HG02943 (cell line): ENCODE results near the gene PIK3R5.

Experiments used
- ATAC-seq: cut with Tn5 transposase; IDR thresholded peaks from one replicate; pipeline ENCODE4 v1.9.1; 2021; ENCODE audit warnings: mild to moderate bottlenecking, low read depth, moderate library complexity; ENCODE audit not compliant: unreplicated experiment

The PIK3R5 gene

GRCh38 chr17:8900626-8901585 lies 64.6 kb downstream of the PIK3R5 start:
- ATAC-seq = no peak

- no peak for ATAC-seq
Measured at GRCh38 chr17:8900207-8900606, 65.3 kb downstream of the PIK3R5 start.

GRCh38 chr17:8898636-8899035 lies 66.9 kb downstream of the PIK3R5 start:
- no peak for ATAC-seq

GRCh38 chr17:8898126-8898525 lies 67.4 kb downstream of the PIK3R5 start:
- ATAC-seq = no peak

GRCh38 chr17:8896641-8897635 lies 68.6 kb downstream of the PIK3R5 start:
- ATAC-seq = no peak

GRCh38 chr17:8896087-8896486 lies 69.4 kb downstream of the PIK3R5 start:
- ATAC-seq = no peak

GRCh38 chr17:8894673-8895578 lies 70.6 kb downstream of the PIK3R5 start:
- ATAC-seq = no peak

- ATAC-seq = no peak
Measured at GRCh38 chr17:8894202-8894671, 71.3 kb downstream of the PIK3R5 start.

- no peak for ATAC-seq
Measured at GRCh38 chr17:8893621-8894201, 71.8 kb downstream of the PIK3R5 start.

- no peak for ATAC-seq
Measured at GRCh38 chr17:8893059-8893458, 72.4 kb downstream of the PIK3R5 start.

GRCh38 chr17:8892338-8892690 lies 73.2 kb downstream of the PIK3R5 start:
- ATAC-seq = no peak

GRCh38 chr17:8890671-8891070 lies 74.8 kb downstream of the PIK3R5 start:
- no peak for ATAC-seq

GRCh38 chr17:8889458-8890210 lies 75.9 kb downstream of the PIK3R5 start:
- ATAC-seq = no peak

- no peak for ATAC-seq
Measured at GRCh38 chr17:8888704-8889302, 76.7 kb downstream of the PIK3R5 start.

- ATAC-seq = no peak
Measured at GRCh38 chr17:8887834-8888703, 77.4 kb downstream of the PIK3R5 start.

GRCh38 chr17:8887301-8887700 lies 78.2 kb downstream of the PIK3R5 start:
- no peak for ATAC-seq

- no peak for ATAC-seq
Measured at GRCh38 chr17:8885967-8886684, 79.4 kb downstream of the PIK3R5 start.
